BJ (cell line): Measurements from ENCODE around the gene ANTKMT. TPM values are rescaled to one million over a fixed set of nuclear protein-coding genes. Genes with fewer than 3 reads are reported as not detected.

Experiments used
- CTCF ChIA-PET: fragments of 350-600 bp; formaldehyde crosslinking; extraction: SDS; loops from one replicate; lab custom pipeline; 2021; ENCODE audit warnings: antibody characterized with exemption, inconsistent platforms; lab: Yijun Ruan, JAX
- POLR2A ChIA-PET: fragments of 300-600 bp; sonication (Branson Sonifier 250); formaldehyde crosslinking; extraction: SDS; loops from one replicate; lab custom pipeline; 2021; ENCODE audit warnings: antibody characterized with exemption; lab: Charles Lee
- DNase-seq: peaks from one replicate; pipeline ENCODE4 v3.0.0-alpha.2; 2011; ENCODE audit warnings: low read depth
- H3K27me3 ChIP-seq: 2 replicates; pipeline ENCODE4 v1.6.0; 2011; ENCODE audit warnings: low read length; ENCODE audit not compliant: control insufficient read depth, insufficient read depth
- H3K36me3 ChIP-seq: 2 replicates; pipeline ENCODE4 v1.5.1; 2011; ENCODE audit warnings: low read length; ENCODE audit not compliant: control insufficient read depth, insufficient read depth
- H3K4me3 ChIP-seq: 2 replicates; pipeline ENCODE4 v1.5.1; 2011; ENCODE audit warnings: low read depth, mild to moderate bottlenecking, control low read depth, low read length
- CTCF ChIP-seq: IDR thresholded peaks from 2 replicates; pipeline ENCODE4 v1.5.1; 2011; ENCODE audit warnings: low read depth, mild to moderate bottlenecking, control low read depth, inconsistent platforms, low read length, moderate library complexity; ENCODE audit not compliant: insufficient read depth
- polyA plus RNA-seq: library from polyadenylated mRNA; depleted of rRNA; stranded (reverse); fragments of >200 nt; gene quantifications from 2 replicates; pipeline ENCODE4 v1.2.3, GENCODE V29; 2011

ANTKMT gene
- polyA plus RNA-seq, 1 experiment = 10.7 TPM

GRCh38 chr16:700684-701584 is 20.0 kb upstream of the ANTKMT start:
- H3K27me3 ChIP-seq = peaks cover 29% of the 10 kb centered on the region
- POLR2A ChIA-PET = no interaction called here
- H3K36me3 ChIP-seq = no peaks in the 10 kb centered on the region
- H3K4me3 ChIP-seq = no peak overlapping the region
- TF ChIP-seq CTCF = no peak
- no peak for DNase-seq
- CTCF ChIA-PET = interaction anchor here (0.6 to 4.2 kb wide), 4 partner anchors 11 to 85 kb away, joined by 3 to 13 read pairs (median 6); no protein-coding TSS in a partner anchor

DNA sequence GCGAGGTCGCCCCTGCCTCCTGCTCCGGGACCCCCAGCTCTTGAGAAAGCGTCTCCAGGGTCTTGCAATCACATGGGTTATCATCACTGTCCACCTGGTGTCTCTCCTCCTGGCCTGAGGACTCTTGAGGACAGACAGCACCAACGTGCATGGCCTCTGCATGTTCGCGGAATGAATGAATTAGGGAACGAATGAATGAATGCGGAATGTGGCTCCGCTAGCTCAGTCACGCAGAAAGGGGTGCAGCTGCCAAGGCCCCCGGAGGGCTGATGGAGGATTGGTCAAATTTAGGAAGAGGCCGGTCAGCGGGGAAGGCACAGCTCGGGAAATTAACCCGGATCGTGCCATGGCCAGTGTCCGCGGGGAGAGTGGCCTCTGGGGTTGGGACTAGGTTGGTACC is 18.6 kb upstream of the ANTKMT start:
- H3K36me3 ChIP-seq = no peaks in the 10 kb centered on the region
- DNase-seq = no peak
- TF ChIP-seq CTCF = no peak
- peaks cover 34% of the 10 kb centered on the region for H3K27me3 ChIP-seq
- no peak overlapping the region for H3K4me3 ChIP-seq
- CTCF ChIA-PET = interaction anchor here (1.0 to 4.2 kb wide), 4 partner anchors 10 to 83 kb away, joined by 3 to 13 read pairs (median 6); no protein-coding TSS in a partner anchor
- POLR2A ChIA-PET = no interaction called here

DNA sequence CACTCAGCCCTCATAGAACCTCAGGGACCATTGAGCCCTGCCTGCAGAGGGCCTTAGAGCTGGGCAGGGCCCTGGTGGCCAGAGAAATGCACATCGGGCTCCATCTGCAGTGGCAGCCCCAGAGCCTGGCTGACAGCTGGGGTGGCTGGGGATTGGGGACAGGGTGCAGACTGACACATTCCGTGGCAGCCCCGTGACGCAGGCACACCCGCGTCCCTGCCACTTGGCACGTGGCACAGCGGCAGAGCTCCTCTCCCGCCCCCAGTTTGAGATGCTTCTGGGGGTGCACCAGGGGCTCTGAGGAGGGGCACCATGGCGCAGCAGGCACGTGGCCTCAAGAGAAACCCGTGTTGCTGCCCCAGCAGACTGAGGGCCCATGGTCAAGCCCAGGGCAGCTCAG is 17.5 kb upstream of the ANTKMT start:
- ChIA-PET POLR2A (interaction anchor here (0.6 kb wide), 1 partner anchor 51 kb away, joined by 3 read pairs; no protein-coding TSS in a partner anchor), CTCF (interaction anchor here (1.1 to 4.2 kb wide), 2 partner anchors 9 to 82 kb away, joined by 8 to 13 read pairs; no protein-coding TSS in a partner anchor)

DNA sequence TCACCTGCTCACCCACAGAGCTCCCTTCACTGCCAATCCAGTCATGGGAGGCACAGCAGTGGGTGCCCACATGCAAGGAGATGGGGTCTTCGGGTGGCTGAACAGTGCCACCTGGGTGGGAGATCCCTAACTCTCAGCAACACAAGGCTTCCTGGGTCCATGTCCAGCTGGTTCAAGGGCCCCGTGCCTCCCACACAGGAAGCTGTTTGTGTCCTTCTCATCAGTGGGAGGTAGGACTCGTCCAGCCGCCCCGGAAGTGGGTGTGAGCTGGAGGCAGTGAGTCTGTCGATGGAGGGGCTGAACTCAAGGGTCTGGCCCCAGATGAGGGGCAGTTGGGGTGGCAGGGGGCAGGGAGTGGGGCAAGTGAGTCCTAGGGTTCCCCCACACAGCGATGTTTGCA is 16.9 kb upstream of the ANTKMT start:
- H3K27me3 ChIP-seq = peaks cover 43% of the 10 kb centered on the region
- POLR2A ChIA-PET = interaction anchor here (0.6 kb wide), 1 partner anchor 52 kb away, joined by 3 read pairs; no protein-coding TSS in a partner anchor
- H3K4me3 ChIP-seq = no peak overlapping the region
- TF ChIP-seq CTCF = no peak
- no peaks in the 10 kb centered on the region for H3K36me3 ChIP-seq
- DNase-seq = no peak
- CTCF ChIA-PET = interaction anchor here (0.6 to 4.2 kb wide), 3 partner anchors 8 to 306 kb away, joined by 3 to 13 read pairs (median 8); no protein-coding TSS in a partner anchor

More for the DNA sequence above, 17.5 kb upstream of the ANTKMT start:
- Histone ChIP-seq H3K27me3 (peaks cover 43% of the 10 kb centered on the region), H3K4me3 (no peak overlapping the region), H3K36me3 (no peaks in the 10 kb centered on the region)
- no peak for TF ChIP-seq CTCF
- DNase-seq = no peak
